H1 (cell line): ENCODE measurements around the gene MRPL43. TPM values are rescaled to one million over a fixed set of nuclear protein-coding genes. Genes with fewer than 3 reads are reported as not detected.

Experiments used
- CTCF ChIA-PET: fragments of 300-600 bp; sonication (Branson Sonifier 250); formaldehyde crosslinking; loops from one replicate; lab custom pipeline; 2021; ENCODE audit not compliant: partially characterized antibody; lab: Charles Lee
- POLR2A ChIA-PET: fragments of 300-600 bp; sonication (Branson Sonifier 250); formaldehyde crosslinking; loops from one replicate; lab custom pipeline; 2021; ENCODE audit warnings: inconsistent platforms; ENCODE audit not compliant: partially characterized antibody; lab: Charles Lee
- DNase-seq, 2 experiments: peaks; one replicate each; pipeline versions ENCODE4 v3.0.0 to v3.0.0-alpha.2; 2010 to 2022; ENCODE audit warnings: low spot score in 2 of 2, low read depth in 1 of 2, mixed read lengths in 1 of 2
- FAIRE-seq: peaks from 2 replicates; lab custom pipeline; 2011; peaks lifted over from hg19 to GRCh38; lab: Jason Lieb, UNC
- H2AFZ ChIP-seq: 2 replicates; pipeline ENCODE4 v1.8.1; 2012; ENCODE audit warnings: low read length, inconsistent platforms
- H2AK5ac ChIP-seq: 2 replicates; pipeline ENCODE4 v1.6.1; 2013; ENCODE audit warnings: low read depth, low read length
- H2BK120ac ChIP-seq: replicated peaks from 2 replicates; pipeline ENCODE3; 2013; ENCODE audit warnings: low read depth, low read length, inconsistent platforms
- H2BK12ac ChIP-seq: 2 replicates; pipeline ENCODE4 v1.6.1; 2013; ENCODE audit warnings: low read depth, low read length
- H2BK15ac ChIP-seq: 2 replicates; pipeline ENCODE4 v1.6.1; 2013; ENCODE audit warnings: low read length
- H2BK20ac ChIP-seq: 2 replicates; pipeline ENCODE4 v1.6.1; 2013; ENCODE audit warnings: low read length
- H2BK5ac ChIP-seq: 2 replicates; pipeline ENCODE4 v1.6.1; 2013; ENCODE audit warnings: low read depth, low read length
- H3K14ac ChIP-seq: 2 replicates; pipeline ENCODE4 v1.6.1; 2013; ENCODE audit warnings: inconsistent platforms; ENCODE audit not compliant: insufficient read length
- H3K18ac ChIP-seq: 2 replicates; pipeline ENCODE4 v1.6.1; 2013; ENCODE audit warnings: low read length; ENCODE audit errors: extremely low read depth
- H3K23ac ChIP-seq: 2 replicates; pipeline ENCODE4 v1.6.1; 2013; ENCODE audit warnings: inconsistent platforms; ENCODE audit not compliant: insufficient read length
- H3K23me2 ChIP-seq: 2 replicates; pipeline ENCODE4 v1.6.1; 2013; ENCODE audit warnings: low read depth, low read length
- H3K27ac ChIP-seq: 2 replicates; pipeline ENCODE4 v1.6.1; 2011; ENCODE audit warnings: low read depth, low read length, inconsistent platforms
- H3K27me3 ChIP-seq, 4 experiments: replicated peaks in 1 of 4; 1 replicate in 1 of 4; 2 replicates in 3 of 4; pipeline versions ENCODE4 v1.6.1 to v1.8.1; 2011 to 2013; ENCODE audit warnings: low read length in 3 of 4, mild to moderate bottlenecking in 3 of 4, inconsistent platforms in 2 of 4, mixed read lengths in 2 of 4, moderate library complexity in 1 of 4; ENCODE audit not compliant: control insufficient read depth in 3 of 4, insufficient read depth in 3 of 4; ENCODE audit errors: extremely low read depth in 1 of 4
- H3K36me3 ChIP-seq, 4 experiments: 2 replicates each; pipeline versions ENCODE4 v1.6.1 to v1.8.1; 2011 to 2013; ENCODE audit warnings: mild to moderate bottlenecking in 4 of 4, low read length in 3 of 4, moderate library complexity in 2 of 4, control low read depth in 1 of 4, inconsistent platforms in 1 of 4; ENCODE audit not compliant: insufficient read depth in 4 of 4, control insufficient read depth in 2 of 4
- H3K4ac ChIP-seq: replicated peaks from 2 replicates; pipeline ENCODE3; 2013; ENCODE audit warnings: low read length, low read depth, mixed read lengths, inconsistent platforms; ENCODE audit not compliant: insufficient read length
- H3K4me1 ChIP-seq, 4 experiments: replicated peaks in 1 of 4; 1 replicate in 1 of 4; 2 replicates in 3 of 4; pipeline versions ENCODE4 v1.6.1 to v1.8.1; 2011 to 2013; ENCODE audit warnings: low read length in 3 of 4, inconsistent platforms in 2 of 4, mixed read lengths in 1 of 4; ENCODE audit not compliant: insufficient read depth in 4 of 4, control insufficient read depth in 3 of 4
- H3K4me2 ChIP-seq, 2 experiments: 2 replicates each; pipeline versions ENCODE4 v1.6.1 to v1.8.1; 2011 to 2013; ENCODE audit warnings: low read depth in 2 of 2, low read length in 2 of 2, control low read depth in 1 of 2, inconsistent platforms in 1 of 2, mild to moderate bottlenecking in 1 of 2; ENCODE audit not compliant: insufficient read depth in 1 of 2
- H3K4me3 ChIP-seq, 4 experiments: fragments of 200-600, 300-600 bp in 1 of 4; sonication (generic), shearing (Covaris generic), sonication (Bioruptor Twin) in 1 of 4; 2 replicates each; pipeline versions ENCODE4 v1.5.1 to v1.8.1; 2011 to 2016; ENCODE audit warnings: low read length in 4 of 4, low read depth in 3 of 4, control low read depth in 2 of 4, inconsistent platforms in 2 of 4, mild to moderate bottlenecking in 2 of 4, mixed read lengths in 1 of 4, moderate library complexity in 1 of 4; ENCODE audit not compliant: insufficient read depth in 2 of 4; ENCODE audit errors: extremely low read depth in 1 of 4
- H3K56ac ChIP-seq: replicated peaks from 2 replicates; pipeline ENCODE3; 2013; ENCODE audit warnings: low read depth, mild to moderate bottlenecking, mixed read lengths, low read length, inconsistent platforms; ENCODE audit not compliant: insufficient read length
- H3K79me1 ChIP-seq: 2 replicates; pipeline ENCODE4 v1.6.1; 2013; ENCODE audit warnings: low read depth, low read length, control low read depth
- H3K79me2 ChIP-seq, 2 experiments: 2 replicates each; pipeline versions ENCODE4 v1.6.1 to v1.8.1; 2012 to 2013; ENCODE audit warnings: low read length in 2 of 2, mild to moderate bottlenecking in 2 of 2, inconsistent platforms in 1 of 2; ENCODE audit not compliant: insufficient read depth in 2 of 2, control insufficient read depth in 1 of 2
- H3K9ac ChIP-seq, 4 experiments: replicated peaks in 1 of 4; 1 replicate in 1 of 4; 2 replicates in 3 of 4; pipeline versions ENCODE4 v1.6.1 to v1.8.1; 2011 to 2013; ENCODE audit warnings: low read depth in 3 of 4, low read length in 3 of 4, control low read depth in 2 of 4, mild to moderate bottlenecking in 2 of 4, moderate library complexity in 2 of 4, inconsistent platforms in 1 of 4; ENCODE audit errors: extremely low read depth in 1 of 4
- H3K9me3 ChIP-seq, 2 experiments: 2 replicates each; pipeline versions ENCODE4 v1.6.1 to v1.8.1; 2012 to 2013; ENCODE audit warnings: mild to moderate bottlenecking in 2 of 2, moderate library complexity in 2 of 2, control low read depth in 1 of 2, inconsistent platforms in 1 of 2, low read depth in 1 of 2, low read length in 1 of 2, mixed read lengths in 1 of 2; ENCODE audit not compliant: insufficient read depth in 2 of 2
- H4K20me1 ChIP-seq, 2 experiments: replicated peaks in 1 of 2; 2 replicates each; pipeline versions ENCODE3 to v1.8.1; 2011 to 2013; ENCODE audit warnings: inconsistent platforms in 2 of 2, low read length in 2 of 2, mild to moderate bottlenecking in 1 of 2; ENCODE audit not compliant: insufficient read depth in 2 of 2, control insufficient read depth in 1 of 2
- H4K5ac ChIP-seq: 2 replicates; pipeline ENCODE4 v1.6.1; 2013; ENCODE audit warnings: low read length, low read depth, mixed read lengths, inconsistent platforms; ENCODE audit not compliant: insufficient read length
- H4K8ac ChIP-seq: 2 replicates; pipeline ENCODE4 v1.8.0; 2013; ENCODE audit warnings: mild to moderate bottlenecking, moderate library complexity, low read length, inconsistent platforms; ENCODE audit not compliant: insufficient read depth; ENCODE audit errors: extremely low read depth
- H4K91ac ChIP-seq: replicated peaks from 2 replicates; pipeline ENCODE3; 2013; ENCODE audit warnings: low read length, mixed read lengths, inconsistent platforms; ENCODE audit not compliant: insufficient read length
- ASH2L ChIP-seq: fragments of 200-600, 300-600 bp; sonication (generic); IDR thresholded peaks from one replicate; pipeline ENCODE4 v1.7.1; 2017; ENCODE audit warnings: low read length
- ATF3 ChIP-seq: IDR thresholded peaks from 2 replicates; pipeline ENCODE4 v1.6.1; 2011; ENCODE audit warnings: low read depth, mild to moderate bottlenecking, low read length; ENCODE audit not compliant: insufficient read depth
- CBX8 ChIP-seq: fragments of 300-800, 300-1000 bp; sonication (generic); IDR thresholded peaks from 2 replicates; pipeline ENCODE4 v1.7.1; 2016; ENCODE audit warnings: low read depth, low read length, borderline replicate concordance
- GABPA ChIP-seq: IDR thresholded peaks from 2 replicates; pipeline ENCODE4 v1.6.1; 2011; ENCODE audit warnings: mild to moderate bottlenecking, low read length, moderate library complexity, borderline replicate concordance; ENCODE audit not compliant: insufficient read depth
- KDM5A ChIP-seq: fragments of 200-600 bp; IDR thresholded peaks from 2 replicates; pipeline ENCODE4 v1.7.1; 2012; ENCODE audit warnings: mild to moderate bottlenecking, low read length, inconsistent platforms, mixed read lengths
- MAFK ChIP-seq: IDR thresholded peaks from 2 replicates; pipeline ENCODE4 v1.6.1; 2012; ENCODE audit warnings: low read depth, mild to moderate bottlenecking, improper control_type of control experiment, low read length
- SIX5 ChIP-seq: IDR thresholded peaks from 2 replicates; pipeline ENCODE4 v1.6.1; 2011; ENCODE audit warnings: mild to moderate bottlenecking, low read depth, low read length
- SP4 ChIP-seq: IDR thresholded peaks from 2 replicates; pipeline ENCODE4 v1.6.1; 2012; ENCODE audit warnings: low read length, inconsistent platforms
- SRF ChIP-seq: IDR thresholded peaks from 2 replicates; pipeline ENCODE4 v1.6.1; 2011; ENCODE audit warnings: mild to moderate bottlenecking, low read depth, low read length, moderate library complexity
- SUZ12 ChIP-seq: fragments of 200-600 bp; sonication (generic); IDR thresholded peaks from 2 replicates; pipeline ENCODE4 v1.6.1; 2012; ENCODE audit warnings: mild to moderate bottlenecking, inconsistent platforms, low read length, moderate library complexity, mixed read lengths
- TAF7 ChIP-seq: optimal IDR thresholded peaks from 2 replicates; pipeline ENCODE3; 2011; ENCODE audit warnings: low read depth, mild to moderate bottlenecking, inconsistent platforms, low read length, moderate library complexity, borderline replicate concordance
- WGBS, 2 experiments: shearing (Covaris generic) in 1 of 2; methylation state at CpG; one replicate each; pipeline versions ENCODE4 v1.1.6 to v1.1.7; 2013 to 2015; ENCODE audit warnings: low lambda C conversion rate in 2 of 2, mixed read lengths in 2 of 2, inconsistent platforms in 1 of 2, low coverage in 1 of 2, missing lambda C conversion rate in 1 of 2; ENCODE audit not compliant: insufficient replicate concordance in 2 of 2, insufficient coverage in 1 of 2, insufficient read length in 1 of 2; ENCODE audit errors: extremely low coverage in 1 of 2, missing lambda C conversion rate in 1 of 2; 5-methylcytosine and 5-hydroxymethylcytosine counted together
- polyA plus RNA-seq, 7 experiments: library from polyadenylated mRNA; depleted of rRNA in 3 of 7; stranded (reverse) in 5 of 7; unstranded in 2 of 7; fragments of >200 nt in 5 of 7; fragments of 200-250 nt in 2 of 7; gene quantifications; 1 replicate in 5 of 7; 2 replicates in 1 of 7; 4 replicates in 1 of 7; pipeline versions ENCODE4 v1.2.1 to v1.2.3, GENCODE V29; 2011 to 2013; ENCODE audit warnings: missing spikeins in 2 of 7, mixed read lengths in 2 of 7
- total RNA-seq: library from RNA; stranded (reverse); fragmentation: NEBNext Ultra II Directional; extraction: Animal tissue kit (Norgen Biotek cat#: 25700); gene quantifications from 2 replicates; pipeline ENCODE4 v1.2.1, GENCODE V29; 2021
- TF ChIP-seq, protein P1 (sequence below): IDR thresholded peaks from 2 replicates; pipeline ENCODE4 v1.6.1; 2012; ENCODE audit warnings: inconsistent platforms
- TF ChIP-seq, protein P2 (sequence below): IDR thresholded peaks from 2 replicates; pipeline ENCODE4 v1.6.1; 2012; ENCODE audit warnings: inconsistent platforms

MRPL43 gene
- total and polyA plus RNA-seq, 2 of the 8 experiments (the other 6 are each of a cell fraction or from before 2014, with no cell fraction given) = 74.1 to 149 TPM

- Histone ChIP-seq H2AFZ (peak overlapping the region; percentile 94), H3K79me2 (no peaks in the 10 kb centered on the region), H2BK20ac (no peak overlapping the region), H3K27ac (no peak overlapping the region), H3K56ac (no peak overlapping the region), H3K4ac (peak overlapping the region; percentile 17)
- CTCF ChIA-PET = interaction anchor here (0.6 to 5.4 kb wide), 21 partner anchors 8 to 773 kb away, joined by 3 to 32 read pairs (median 4); partner anchors contain the start of genes MRPL43 and TWNK
- 18% methylated on average over 9 of the region's 9 CpGs; no CpG with 5 or more reads in 1 of the 2 experiments for WGBS, 2 experiments
- TF ChIP-seq SP4 (no peak), ASH2L (no peak), SRF (no peak), GABPA (no peak), CBX8 (no peak), SIX5 (no peak), SUZ12 (no peak), TAF7 (no peak), MAFK (no peak), ATF3 (no peak), KDM5A (no peak)
- TF ChIP-seq, protein P1, sequence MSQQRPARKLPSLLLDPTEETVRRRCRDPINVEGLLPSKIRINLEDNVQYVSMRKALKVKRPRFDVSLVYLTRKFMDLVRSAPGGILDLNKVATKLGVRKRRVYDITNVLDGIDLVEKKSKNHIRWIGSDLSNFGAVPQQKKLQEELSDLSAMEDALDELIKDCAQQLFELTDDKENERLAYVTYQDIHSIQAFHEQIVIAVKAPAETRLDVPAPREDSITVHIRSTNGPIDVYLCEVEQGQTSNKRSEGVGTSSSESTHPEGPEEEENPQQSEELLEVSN = no peak; the same call in 1 of the 2 replicates
- TF ChIP-seq, protein P2, sequence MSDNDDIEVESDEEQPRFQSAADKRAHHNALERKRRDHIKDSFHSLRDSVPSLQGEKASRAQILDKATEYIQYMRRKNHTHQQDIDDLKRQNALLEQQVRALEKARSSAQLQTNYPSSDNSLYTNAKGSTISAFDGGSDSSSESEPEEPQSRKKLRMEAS = no peak
- TF ChIP-seq, all 59 proteins: peak for 0
- Histone ChIP-seq H4K5ac (no peak overlapping the region), H2BK15ac (no peak overlapping the region), H3K36me3 (no peaks in the 10 kb centered on the region), H3K79me1 (no peaks in the 10 kb centered on the region), H3K23me2 (peaks cover 9% of the 10 kb centered on the region), H3K4me2 (peak overlapping the region; percentile 89 to 90), H3K4me3 (peak overlapping the region; percentile 64 to 97 (median 69)), H2BK5ac (0 out of 2 replicates have a peak overlapping the region, but pooled peaks have one; percentile 20), H4K91ac (no peak overlapping the region), H3K14ac (no peak overlapping the region), H3K4me1 (peaks cover 7 to 19% (median 10%) of the 10 kb centered on the region in 4 experiments), H2BK120ac (no peak overlapping the region), H4K20me1 (peaks cover 0 to 5% of the 10 kb centered on the region in 2 experiments), H3K9ac (no peak overlapping the region; a peak in 1 of 7 replicates), H3K23ac (no peak overlapping the region), H3K27me3 (peaks cover 0 to 3% (median 1%) of the 10 kb centered on the region in 4 experiments; a peak in 1 of 7 replicates), H3K18ac (peak overlapping the region; percentile 94), H2AK5ac (no peak overlapping the region), H3K9me3 (no peaks in the 10 kb centered on the region), H2BK12ac (no peak overlapping the region), H4K8ac (0 out of 2 replicates have a peak overlapping the region, but pooled peaks have one; percentile 62)
- no peak for DNase-seq
- POLR2A ChIA-PET = interaction anchor here (1.2 to 6.0 kb wide), 6 partner anchors 8 to 54 kb away, joined by 3 to 38 read pairs (median 4); no protein-coding TSS in a partner anchor
- no peak for FAIRE-seq
Observed at GRCh38 chr10:100968863-100969186, 18.5 kb downstream of the MRPL43 start.
